Stimulated activated CD4-positive, alpha-beta T cell treated with anti-CD3 and anti-CD28 coated beads, TNF-alpha, amount 100 ng/mL, for 24 hours (primary cell): ENCODE results near the gene DSE.

Source experiments
- DNase-seq, 3 experiments: peaks; one replicate each; pipeline ENCODE4 v3.0.0-alpha.2; 2020; ENCODE audit warnings: low read depth in 3 of 3

The DSE gene

DNA sequence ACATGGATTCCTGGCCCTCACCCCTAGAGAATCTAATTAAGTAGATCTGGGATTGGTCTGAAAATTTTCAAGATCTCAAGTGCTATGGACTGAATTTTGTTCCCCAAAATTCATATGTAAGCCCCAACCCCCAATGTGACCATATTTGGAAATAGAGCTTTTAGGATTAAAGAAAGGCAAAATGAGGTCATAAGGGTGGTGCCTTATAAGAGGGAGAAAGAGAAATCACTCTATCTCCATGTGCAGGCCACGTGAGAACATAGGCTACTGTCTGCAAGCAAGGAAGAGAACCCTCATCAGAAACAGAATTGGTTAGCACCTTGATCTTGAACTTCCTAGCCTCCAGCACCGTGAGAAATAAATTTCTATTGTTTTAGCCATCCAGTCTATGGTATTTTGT is 8.5 kb upstream of the DSE start:
- DNase-seq, result no peak

DNA sequence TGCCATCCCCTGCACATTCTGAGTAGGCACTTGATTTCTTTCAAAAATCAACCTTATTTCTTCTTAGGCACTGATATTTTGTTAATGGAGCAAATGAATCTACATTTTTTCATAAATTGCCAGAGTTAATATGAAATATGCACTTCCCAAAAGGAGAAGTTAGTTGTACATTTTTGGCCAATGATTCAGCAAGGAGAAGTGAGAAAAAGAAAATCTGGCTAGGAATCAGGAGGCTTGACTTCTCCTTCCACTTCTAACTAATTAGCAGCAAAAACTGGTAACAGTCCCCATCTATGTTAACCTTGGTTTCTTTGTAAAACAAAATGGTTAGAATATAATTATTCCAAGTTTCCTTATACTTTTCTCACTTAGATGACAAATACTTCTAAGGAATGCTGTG is 7.0 kb upstream of the DSE start:
- DNase-seq, result no peak

DNA sequence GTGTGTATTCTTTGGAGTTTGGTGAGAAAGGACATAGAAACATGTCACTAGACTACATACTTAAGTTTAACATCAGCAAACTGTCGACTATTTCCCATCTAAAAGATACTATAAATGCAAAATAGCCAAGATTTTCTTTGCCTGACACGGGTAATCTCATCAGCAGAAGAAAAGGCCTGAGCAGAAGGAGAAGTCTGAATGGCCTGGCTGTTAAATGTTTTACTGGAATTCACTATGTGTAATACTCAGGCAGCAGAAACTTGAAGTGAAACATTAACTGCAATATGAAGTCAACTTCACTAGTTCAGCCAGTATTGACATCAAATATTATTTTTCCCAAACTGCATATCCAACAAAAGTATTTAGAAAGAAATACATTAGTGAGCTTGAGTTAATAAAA is 6.4 kb upstream of the DSE start:
- DNase-seq, result no peak

DNA sequence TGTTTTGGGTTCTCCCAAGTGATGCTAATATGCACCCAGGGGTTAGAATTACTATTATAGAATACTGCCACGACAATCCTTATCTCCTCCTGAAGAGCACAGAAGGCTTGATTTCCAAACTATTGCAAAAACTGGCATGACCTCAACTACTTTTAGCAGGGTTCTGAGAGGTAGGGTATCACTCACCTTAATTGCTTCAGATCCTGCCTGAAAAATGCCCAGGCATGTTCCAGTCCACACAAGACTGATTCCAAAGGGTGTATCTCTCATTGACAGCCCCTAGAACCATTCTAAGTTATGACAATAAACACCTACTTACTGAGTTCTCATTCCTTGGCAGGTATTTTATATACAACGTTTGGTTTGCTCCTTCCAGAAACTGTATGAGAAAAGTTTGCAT is 5.0 kb upstream of the DSE start:
- DNase-seq, result no peak

DNA sequence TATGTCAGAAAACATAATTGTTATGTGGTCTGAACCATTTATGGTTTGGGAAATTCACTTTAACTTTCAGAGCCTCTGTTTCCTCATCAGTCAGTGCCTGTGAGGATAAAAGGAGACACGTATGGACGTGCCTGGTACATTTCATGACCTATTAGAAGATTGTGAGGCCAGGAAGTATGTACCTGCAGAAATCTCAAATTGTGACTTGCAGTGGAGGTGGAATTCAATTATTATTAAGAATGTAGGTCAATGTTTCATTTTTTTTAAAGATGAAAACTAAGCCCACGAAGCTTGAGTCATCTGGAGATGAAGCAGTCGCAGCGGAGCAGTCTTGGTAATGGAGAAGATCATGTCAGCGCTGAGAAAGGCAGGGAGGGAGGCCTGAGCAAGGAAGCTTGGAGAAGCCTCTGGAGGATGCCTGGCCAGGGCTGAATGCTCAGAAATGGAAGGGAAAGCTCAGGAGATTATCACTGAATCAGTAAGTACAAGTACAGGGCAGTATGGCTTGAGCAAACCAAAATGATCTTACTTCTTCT is 3.9 kb upstream of the DSE start:
- DNase-seq, result no peak

DNA sequence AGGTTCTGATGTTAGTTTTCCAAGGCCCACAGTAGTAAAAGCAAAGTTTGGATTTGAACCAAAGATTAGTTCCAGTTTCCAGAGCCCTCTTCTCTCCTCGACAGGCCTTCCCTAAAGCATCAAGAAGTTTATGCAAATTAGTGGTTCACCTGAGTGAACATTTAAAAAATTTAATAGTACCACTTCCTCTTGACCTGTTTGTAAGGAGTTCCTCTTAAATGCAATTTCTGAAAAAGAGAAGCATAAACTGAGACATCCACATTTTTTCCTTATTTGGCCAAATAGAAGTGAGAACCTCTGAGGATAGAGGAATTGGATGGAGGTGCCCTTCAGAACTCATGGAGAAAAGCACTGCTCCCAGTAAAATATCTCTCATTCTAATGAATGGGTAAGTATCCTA is 1.2 kb upstream of the DSE start:
- DNase-seq, result no peak

DNA sequence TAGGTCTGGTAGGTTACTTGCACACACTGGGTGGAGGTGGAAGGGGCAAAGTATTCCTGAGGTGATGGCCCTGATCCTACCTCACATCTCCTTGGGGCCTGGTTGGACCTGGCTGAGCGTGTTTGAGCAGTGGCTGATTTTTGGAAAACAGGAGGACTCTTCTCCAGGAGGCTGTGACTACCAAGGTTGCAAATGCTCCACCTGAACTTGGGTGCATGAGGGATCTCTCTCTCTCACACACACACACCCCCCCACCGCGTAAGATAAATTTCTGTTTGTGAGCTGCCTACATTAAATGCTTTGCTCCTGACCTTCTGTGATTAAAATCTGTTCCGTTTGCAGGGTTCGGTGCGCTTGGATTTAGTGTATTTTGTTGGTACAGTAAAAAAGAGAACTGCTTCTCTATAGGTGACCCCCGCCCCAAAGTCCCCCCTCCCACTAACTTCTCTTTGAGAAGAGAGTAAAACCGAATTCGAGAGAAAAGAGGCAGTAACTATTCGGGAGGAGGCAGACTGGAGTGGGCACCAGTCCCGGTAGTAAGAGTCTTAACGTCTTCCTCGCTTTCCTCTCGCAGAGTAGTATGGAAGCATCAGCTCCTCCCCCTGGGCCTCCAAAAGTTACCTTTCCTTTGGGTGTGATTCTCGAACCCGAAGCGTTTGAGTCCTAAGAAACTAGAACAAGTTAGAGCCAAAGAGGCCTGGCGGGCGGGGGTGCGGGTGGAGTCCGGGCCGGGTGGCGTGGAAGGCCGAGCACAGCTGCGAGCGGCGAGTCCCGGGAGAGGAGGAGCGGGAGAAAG is 585 bp upstream of the DSE start:
- no peak for DNase-seq

DNA sequence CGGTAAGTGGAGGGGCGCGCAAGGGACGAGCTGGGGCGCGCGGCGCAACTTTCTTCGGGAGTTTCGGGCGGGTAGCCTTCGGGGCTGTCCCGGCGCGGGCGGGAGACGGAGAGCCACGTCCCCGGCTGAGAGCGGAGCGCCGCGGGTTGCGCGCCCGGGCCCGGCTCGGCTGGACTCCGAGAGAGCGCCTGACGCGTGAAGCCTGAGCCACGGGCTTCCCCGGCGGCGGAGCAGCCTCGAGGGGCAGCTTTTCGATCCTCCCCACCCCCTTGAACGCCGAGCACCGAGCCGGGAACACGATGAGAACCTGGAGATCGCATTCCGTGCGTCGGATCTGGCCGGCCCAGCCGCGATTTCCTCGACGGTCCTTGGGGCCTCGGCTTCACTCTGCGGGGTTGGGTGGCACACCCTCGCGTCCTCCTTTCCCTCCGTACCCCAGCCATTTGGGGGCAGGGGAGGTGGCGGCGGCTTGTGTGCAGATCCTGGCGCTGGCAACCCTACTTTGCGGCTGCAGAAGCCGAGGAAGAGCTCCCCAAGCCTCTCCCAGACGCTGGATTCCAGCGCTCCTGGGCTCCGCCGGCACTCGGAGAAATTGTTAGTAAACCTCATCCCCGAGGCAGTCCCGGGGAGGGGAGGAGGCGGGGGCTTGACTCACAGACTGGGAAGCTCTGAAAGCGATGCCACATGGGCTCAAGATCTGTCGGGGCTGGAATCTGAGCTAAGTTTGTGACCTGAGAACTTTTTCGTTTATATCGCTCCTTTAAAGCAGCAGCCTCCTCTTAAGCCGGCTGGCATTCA is 572 bp downstream of the DSE start:
- peak in 1 of 3 experiments; percentile 29 for DNase-seq

DNA sequence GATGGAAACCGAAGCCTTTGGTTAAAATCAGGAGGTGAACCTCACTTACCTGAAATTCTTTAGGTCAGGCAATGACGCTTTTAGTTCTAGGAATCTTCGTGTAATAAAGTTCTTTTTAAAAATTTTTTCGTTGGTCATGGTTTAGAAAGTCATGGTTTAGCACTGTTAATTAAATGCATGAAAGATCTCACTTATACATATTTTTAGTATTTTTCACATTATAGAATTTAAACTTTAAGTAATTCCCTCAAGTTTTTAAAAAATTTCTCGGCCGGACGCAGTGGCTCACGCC is 1.1 kb downstream of the DSE start:
- no peak for DNase-seq

DNA sequence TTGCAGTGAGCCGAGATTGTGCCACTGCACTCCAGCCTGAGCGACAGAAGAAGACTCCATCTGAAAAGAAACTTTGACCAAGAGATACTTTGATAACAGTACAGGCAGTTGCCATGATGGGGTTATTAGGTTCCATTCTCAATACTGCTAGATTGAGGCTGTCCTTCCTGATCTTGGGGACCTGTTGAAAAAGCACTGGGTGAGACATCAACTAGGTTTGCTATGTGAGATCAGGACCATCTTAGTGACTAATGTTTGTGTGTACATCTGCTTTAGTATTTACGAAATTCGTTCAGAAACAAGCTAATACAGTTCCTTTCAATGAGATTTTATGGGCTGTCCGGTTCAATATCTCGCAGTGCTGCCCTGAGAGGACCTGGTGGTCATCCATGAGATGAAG is 2.6 kb downstream of the DSE start:
- no peak for DNase-seq

DNA sequence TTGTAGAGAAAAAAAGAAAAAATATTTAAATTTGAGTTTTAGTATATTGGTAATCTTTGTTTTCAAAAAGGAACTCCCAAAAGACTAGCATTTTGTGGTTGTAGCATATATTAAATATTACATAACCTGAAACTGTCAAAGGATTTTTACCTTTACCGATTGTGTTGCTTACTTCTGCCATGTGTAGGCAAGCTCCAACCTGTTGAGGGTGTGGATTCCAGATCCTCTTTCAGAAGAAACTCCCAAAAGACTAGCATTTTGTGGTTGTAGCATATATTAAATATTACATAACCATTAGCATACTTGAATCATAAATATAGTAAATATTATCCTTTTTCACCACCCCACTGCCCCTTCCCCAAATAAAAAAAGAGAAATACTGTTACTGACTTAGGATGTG is 3.2 kb downstream of the DSE start:
- no peak for DNase-seq

DNA sequence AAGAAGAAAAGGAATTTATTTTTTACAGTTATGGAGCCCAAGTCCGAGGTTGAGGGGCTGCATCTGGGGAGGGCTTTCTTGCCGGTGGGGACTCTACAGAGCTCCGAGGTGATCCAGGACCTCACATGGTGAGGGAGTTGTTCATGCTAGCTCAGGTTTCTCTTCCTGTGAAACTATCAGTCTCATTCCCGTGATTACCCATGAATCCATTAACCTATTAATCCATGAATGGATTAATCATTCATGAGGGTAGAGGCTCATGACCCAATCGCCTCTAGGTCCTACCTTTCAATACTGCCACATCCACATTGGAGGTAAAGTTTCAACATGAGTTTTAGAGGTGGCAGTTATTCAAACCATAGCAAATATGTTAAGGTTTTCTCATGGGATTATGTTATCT is 3.8 kb downstream of the DSE start:
- no peak for DNase-seq

DNA sequence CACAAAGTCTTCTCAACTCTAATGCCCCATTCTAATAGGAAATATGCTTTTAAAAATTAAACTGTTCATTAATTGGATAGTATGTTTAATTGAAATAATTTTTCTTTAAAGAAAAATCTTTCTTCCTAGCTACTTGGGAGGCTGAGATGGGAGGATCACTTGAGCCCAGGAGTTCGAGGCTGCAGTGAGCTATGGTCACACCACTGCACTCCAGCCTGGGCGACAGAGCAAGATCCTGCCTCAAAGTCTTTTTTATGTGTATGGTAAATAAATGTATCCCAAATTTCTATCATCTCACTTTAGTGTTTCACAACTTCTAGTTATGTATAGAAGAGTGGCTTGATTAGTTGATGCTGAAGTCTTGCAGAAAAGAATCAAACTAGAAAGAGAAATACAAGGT is 4.5 kb downstream of the DSE start:
- DNase-seq, result no peak

DNA sequence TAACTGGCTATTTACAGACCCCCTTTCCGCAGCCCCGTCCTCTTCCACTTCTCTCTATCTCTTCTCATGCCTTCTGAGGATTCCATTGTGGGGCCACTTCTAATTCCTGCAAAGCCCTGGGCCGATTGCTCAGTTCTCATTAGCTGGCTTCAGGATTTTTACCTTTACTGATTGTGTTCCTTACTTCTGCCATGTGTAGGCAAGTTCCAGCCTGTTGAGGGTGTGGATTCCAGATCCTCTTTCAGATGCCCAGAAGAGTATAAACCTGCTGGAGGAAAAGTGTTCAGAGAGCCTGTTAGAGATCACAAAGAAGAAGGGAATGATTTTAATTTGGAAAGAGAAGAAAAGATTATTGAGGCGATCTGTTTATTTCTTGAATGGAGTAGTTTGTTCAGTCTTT is 5.4 kb downstream of the DSE start:
- no peak for DNase-seq

DNA sequence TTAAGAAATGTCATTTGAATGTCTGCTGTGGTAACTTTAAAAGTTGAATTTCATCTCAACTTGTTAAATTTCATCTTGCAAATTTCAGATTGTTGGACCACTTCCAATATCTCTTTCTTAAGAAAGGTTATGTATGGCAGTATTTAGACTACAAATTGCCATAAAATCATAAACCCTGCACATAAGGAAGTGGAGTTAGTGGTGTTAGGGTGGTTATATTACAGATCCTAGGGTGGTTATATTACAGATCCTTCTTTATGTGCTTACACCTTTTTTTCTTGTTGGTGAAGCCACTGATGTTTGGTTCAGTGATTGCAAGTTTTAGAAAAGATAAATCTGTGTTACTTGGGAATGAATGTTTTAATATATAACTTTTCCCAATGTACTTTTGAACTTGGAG is 9.0 kb downstream of the DSE start:
- DNase-seq, result no peak

DNA sequence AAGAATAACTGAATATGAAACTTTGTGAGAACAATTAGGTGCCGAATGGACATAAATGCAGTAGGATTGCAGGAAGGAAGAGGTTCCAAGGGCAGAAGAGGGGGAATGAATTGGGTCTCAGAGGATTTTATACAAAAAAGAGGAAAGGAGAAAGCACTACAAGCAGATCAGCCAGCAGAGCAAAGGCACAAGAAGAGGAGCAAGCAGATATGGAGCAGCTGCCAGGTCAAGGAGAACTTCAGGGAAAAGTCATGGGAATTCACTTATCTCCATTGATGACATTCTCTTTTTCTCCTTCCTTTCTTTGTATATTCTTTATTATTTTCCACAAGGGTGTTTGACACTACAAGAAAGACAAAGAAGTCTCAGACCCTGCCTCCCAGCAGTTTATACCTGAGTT is 9.6 kb downstream of the DSE start:
- no peak for DNase-seq

DNA sequence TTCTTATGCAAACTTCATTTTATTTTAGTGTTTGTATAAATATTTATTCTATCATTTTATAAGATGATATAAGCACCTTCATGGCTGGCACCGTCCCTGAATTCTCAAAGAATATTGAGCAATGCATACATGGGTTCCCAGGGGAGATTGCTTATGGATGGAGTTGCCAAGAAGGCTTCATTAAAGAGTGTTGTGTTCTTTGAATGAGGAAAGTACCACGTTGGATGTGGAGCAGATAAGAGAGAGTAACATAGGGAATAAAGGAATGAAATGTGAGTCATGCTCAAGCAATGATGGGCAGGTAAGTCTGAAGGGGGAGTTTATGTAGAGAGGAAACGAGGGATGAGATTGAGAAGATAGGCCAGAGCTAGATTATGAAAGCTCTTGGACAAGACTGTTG is 10.3 kb downstream of the DSE start:
- DNase-seq, result no peak

DNA sequence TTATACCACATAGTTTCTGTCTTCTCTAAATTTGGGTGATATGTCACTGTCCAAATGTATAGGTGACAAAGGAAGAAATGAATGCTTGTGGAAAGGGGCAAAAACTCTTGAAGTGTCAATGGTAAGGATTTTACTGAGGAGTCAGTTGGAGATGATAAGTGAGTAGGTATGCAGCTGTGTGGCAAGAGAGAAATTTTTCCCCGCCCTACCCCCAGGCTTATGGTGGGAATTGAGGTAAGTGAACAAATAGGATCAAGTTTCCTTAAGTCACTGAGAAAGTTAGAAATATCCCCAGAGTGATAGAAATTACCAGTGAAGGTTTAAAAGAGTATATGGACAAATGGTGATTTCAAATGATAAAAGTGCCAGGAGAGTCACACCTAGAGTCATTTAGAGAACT is 11.8 kb downstream of the DSE start:
- no peak for DNase-seq

DNA sequence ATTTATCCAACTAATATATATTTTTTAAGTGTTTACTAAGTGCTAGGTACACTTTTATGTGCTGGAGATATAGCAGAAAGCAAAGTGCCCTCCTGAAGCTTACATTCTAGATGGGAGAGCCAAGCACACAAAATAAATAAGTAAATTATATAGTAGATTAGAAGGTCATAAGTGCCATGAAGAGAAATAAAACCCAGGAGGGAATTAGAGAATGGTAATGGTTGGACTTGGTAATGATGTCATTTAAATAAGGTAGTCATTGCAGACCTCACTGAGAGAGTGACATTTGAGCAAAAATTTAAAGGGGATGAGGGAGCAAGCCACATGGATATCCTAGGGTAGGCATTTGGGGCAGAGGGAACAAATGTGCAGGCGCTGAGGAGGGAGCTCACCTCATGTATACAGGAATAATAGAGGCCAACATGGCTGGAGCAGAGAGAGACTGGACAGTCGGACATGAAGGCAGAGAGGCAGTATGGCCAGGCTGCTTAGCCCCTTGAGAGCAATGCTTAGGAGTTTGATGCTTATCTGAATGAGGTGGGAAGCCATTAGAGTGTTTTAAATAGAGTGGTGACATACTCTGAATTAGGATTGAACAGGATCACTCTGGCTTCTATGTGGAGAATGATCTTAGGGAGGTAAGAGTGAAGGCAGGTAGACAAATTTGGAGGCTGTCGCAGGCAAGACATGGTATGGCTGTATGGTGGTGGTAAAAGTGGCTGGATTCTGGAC is 14.1 kb downstream of the DSE start:
- DNase-seq, result no peak

DNA sequence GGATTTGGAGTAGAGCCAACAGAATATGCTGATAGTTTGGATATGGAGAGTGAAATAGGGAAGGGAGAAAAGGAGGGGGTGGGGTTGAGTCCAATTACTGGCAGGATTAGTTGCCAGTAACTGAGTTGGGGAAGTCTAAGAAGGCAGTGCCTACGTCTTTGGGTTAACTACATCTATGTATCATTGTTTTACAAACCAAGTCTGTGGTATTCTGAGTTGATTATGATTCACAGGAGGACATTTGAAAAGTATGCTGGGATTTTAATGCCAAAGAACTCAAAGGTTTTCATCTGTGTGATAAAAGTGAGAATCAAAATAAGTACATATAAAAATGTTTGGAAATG is 14.7 kb downstream of the DSE start:
- DNase-seq, result no peak

DNA sequence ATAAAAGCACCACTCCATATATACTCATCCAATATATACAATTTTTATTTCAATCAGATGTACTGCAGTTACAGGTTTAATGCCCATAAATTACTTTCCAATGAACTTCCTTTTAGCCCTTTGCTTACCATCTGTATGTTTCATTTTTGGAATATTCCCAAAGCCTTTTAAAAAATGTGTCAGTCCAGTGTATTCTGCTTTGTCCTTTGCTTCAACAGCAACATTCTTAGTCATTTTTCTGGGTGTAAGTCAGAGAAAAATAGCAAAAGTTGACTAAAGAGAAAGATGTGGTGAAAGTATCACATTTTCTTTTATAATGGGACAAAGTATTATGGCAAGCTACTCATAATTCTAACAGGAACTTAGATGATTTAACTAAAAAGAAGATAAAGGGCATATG is 15.2 kb downstream of the DSE start:
- DNase-seq, result no peak

DNA sequence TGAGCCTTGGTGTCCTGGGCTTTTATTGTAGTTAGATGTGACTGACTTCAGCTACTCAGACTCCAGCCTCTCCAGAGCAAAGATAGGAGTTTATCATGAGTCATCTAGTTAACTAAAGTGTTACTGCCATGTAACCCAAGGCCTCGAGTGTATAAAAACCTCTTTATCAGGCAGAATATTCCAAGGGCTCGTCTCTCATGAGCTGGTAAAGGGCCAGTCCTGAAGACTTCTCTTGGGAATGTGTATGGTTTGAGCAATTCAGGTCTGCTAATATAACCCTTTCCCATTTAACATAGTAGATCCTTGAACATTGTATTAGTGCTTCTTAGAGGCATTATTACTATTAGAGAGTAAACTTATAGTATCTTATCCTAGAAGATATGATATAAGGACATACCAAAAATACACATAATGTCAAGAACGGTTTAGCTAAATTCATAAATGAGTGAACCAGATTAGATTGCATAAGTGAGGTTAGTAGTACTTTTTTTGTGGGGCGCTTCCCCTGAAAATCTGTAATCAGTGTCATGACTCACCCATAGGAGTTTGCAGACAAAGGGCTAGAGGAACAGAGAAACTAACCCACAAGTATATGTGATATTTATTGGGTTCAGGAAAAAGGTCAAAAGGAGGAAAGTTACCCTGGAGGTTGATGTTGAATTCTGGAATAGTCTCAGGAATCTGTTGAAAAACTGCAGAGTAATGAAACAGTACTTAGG is 16.0 kb downstream of the DSE start:
- no peak for DNase-seq
